Measurements from ENCODE around the gene PLAGL2. TPM values are rescaled to one million over a fixed set of nuclear protein-coding genes. Genes with fewer than 3 reads are reported as not detected.

PLAGL2 gene
- total and polyA plus RNA-seq, 9 of the 15 experiments (the other 6 are each of a cell fraction or from before 2014, with no cell fraction given) = 3.1 to 24.3 (median 6.4) TPM

DNA sequence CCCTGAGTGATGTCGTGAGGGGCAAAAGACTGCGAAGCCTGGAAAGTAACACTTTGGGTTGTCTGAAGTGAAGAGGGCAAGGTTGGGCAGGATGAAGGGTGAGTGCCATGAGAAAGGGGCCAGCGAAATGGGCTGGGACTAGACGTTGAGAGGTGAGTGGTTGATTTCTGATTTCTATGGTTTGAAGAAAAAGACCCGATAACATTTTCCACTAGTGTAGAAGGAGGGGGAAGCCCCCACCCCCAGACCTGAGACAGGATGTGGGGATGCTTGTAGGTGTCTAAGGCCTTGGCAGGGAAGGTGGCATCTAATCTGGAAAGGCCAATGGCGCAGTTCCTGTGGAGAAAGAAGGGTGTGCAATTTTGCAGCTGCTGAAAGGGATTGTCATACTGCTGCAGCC, 44.6 kb upstream of the PLAGL2 start:
- Histone ChIP-seq H4K20me1 (replicated peaks; ENCODE audit: control insufficient read depth, insufficient read depth, low read length) (no peaks in the 10 kb centered on the region), H3K79me2 (ENCODE audit: control insufficient read depth, insufficient read depth, low read length) (no peaks in the 10 kb centered on the region), H3K4me3 (no peak overlapping the region), H3K4me1 (replicated peaks in 1 of 2; ENCODE audit: control insufficient read depth in 2 of 2, insufficient read depth in 2 of 2, low read length in 2 of 2) (peaks cover 0 to 4% of the 10 kb centered on the region in 2 experiments; a peak in 1 of 5 replicates), H3K27me3 (ENCODE audit: control insufficient read depth in 2 of 2, insufficient read depth in 2 of 2, low read length in 2 of 2) (peaks cover 7 to 12% of the 10 kb centered on the region in 2 experiments; a peak in 2 of 5 replicates), H3K27ac (ENCODE audit: extremely low read depth, low read depth, low read length) (no peak overlapping the region), H3K9me3 (replicated peaks; ENCODE audit: control insufficient read depth, insufficient read depth, low read depth, low read length) (no peaks in the 10 kb centered on the region), H3K9me1 (ENCODE audit: control insufficient read depth, insufficient read depth, low read length) (no peaks in the 10 kb centered on the region), H3K9ac (ENCODE audit: insufficient read depth in 1 of 2, low read depth in 2 of 2, low read length in 2 of 2) (no peak overlapping the region), H3K4me2 (ENCODE audit: insufficient read depth, low read length) (no peak overlapping the region), H2AFZ (ENCODE audit: low read depth, low read length) (no peak overlapping the region), H3K36me3 (ENCODE audit: control insufficient read depth, insufficient read depth, low read length) (no peaks in the 10 kb centered on the region)
- no TSS peak for BruUV-seq (replicated peaks)
- POLR2A ChIA-PET = interaction anchor here (0.8 to 1.5 kb wide), 2 partner anchors 8 to 10 kb away, joined by 3 to 4 read pairs; no protein-coding TSS in a partner anchor
- TF ChIP-seq CHAMP1 (IDR thresholded peaks at IDR 0.05) (no peak), E2F3 (CRISPR knock-in tag; IDR thresholded peaks at IDR 0.05) (no peak), PHF20 (IDR thresholded peaks at IDR 0.05; ENCODE audit: partially characterized antibody) (no peak), NELFE (IDR thresholded peaks at IDR 0.05; ENCODE audit: insufficient read depth, insufficient read length) (no peak), RNF2 (IDR thresholded peaks at IDR 0.05) (no peak), MYC (IDR thresholded peaks at IDR 0.05; ENCODE audit: low read depth, low read length) (no peak), MYC (CRISPR knock-in tag; IDR thresholded peaks at IDR 0.05; ENCODE audit: borderline replicate concordance, low read depth) (no peak)
- no peak for ATAC-seq
- intact Hi-C loops (cut with micrococcal nuclease) (no loop called here), in situ Hi-C loops (cut with MboI) (no loop called here)
- no peak for FAIRE-seq
- CTCF ChIA-PET (ENCODE audit: low intra/inter-chr PET ratio) = no interaction called here
- no peak for DNase-seq (ENCODE audit: extremely low read depth in 1 of 4, low spot score in 3 of 4)
- 20% methylated on average over 6 of the region's 6 CpGs for WGBS (ENCODE audit: insufficient coverage, low coverage, missing lambda C conversion rate)
